Activated naive CD4-positive, alpha-beta T cell treated with anti-CD3 and anti-CD28 coated beads, Interleukin-2, amount 50 U/mL, for 24 hours (primary cell): ENCODE data around the gene DLST.
A peak's percentile ranks its signal among the peaks of the same experiment; 100 is the strongest.

Source experiments
- H3K27ac Mint-ChIP-seq: one replicate; pipeline ENCODE4 v1.8.0; 2021; ENCODE audit warnings: mild to moderate bottlenecking, mixed read lengths
- H3K27me3 Mint-ChIP-seq: one replicate; pipeline ENCODE4 v1.8.0; 2021; ENCODE audit warnings: mixed read lengths
- H3K36me3 Mint-ChIP-seq: one replicate; pipeline ENCODE4 v1.8.0; 2021; ENCODE audit warnings: mixed read lengths
- H3K4me1 Mint-ChIP-seq: one replicate; pipeline ENCODE4 v1.8.0; 2021; ENCODE audit warnings: mixed read lengths
- H3K4me3 Mint-ChIP-seq: one replicate; pipeline ENCODE4 v1.8.0; 2021; ENCODE audit warnings: mild to moderate bottlenecking, mixed read lengths
- H3K9me3 Mint-ChIP-seq: one replicate; pipeline ENCODE4 v1.8.0; 2021; ENCODE audit warnings: mixed read lengths

Gene DLST

GRCh38 chr14:74881431-74882102, at the start of gene DLST:
Gene DLST (plus strand): TSS chr14:74881916. CDS start chr14:74881954, 38 bp downstream.
- Mint-ChIP-seq H3K4me1 (peaks cover 68% of the 10 kb centered on the region), H3K27ac (peak within 1 kb of the TSS; percentile 99)

DNA sequence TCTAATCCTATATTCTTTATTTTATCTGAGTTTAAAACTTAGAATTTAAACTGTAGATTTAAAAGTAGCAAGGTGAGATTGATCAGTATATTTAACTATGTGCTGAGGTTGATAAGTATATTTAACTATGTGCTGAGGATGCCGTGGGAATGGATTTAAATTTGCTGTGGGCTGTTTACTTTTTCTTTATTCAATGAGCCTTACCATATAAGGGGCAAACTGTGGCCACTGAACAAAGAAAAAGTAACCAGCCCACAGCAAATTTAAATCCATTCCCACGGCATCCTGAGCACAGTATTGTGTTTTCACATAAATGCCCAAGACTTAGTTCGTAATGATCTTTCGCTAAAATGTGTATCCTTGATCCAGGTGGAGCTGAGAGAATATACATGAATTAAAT, 48.9 kb upstream of the DLST start:
- no peak overlapping the region for H3K4me3 Mint-ChIP-seq
- no peaks in the 10 kb centered on the region for H3K27me3 Mint-ChIP-seq
- H3K27ac Mint-ChIP-seq, result no peak overlapping the region
- no peaks in the 10 kb centered on the region for H3K9me3 Mint-ChIP-seq
- peaks cover 19% of the 10 kb centered on the region for H3K36me3 Mint-ChIP-seq
- H3K4me1 Mint-ChIP-seq, result peaks cover 39% of the 10 kb centered on the region

More at GRCh38 chr14:74881431-74882102, at the start of gene DLST:
- Mint-ChIP-seq H3K36me3 (peaks cover 11% of the 10 kb centered on the region), H3K9me3 (no peaks in the 10 kb centered on the region), H3K4me3 (peak within 1 kb of the TSS; percentile 100), H3K27me3 (no peaks in the 10 kb centered on the region)

GRCh38 chr14:74834692-74835392, 46.9 kb upstream of the DLST start:
- Mint-ChIP-seq H3K4me1 (peaks cover 55% of the 10 kb centered on the region), H3K4me3 (peak overlapping the region; percentile 6), H3K27me3 (no peaks in the 10 kb centered on the region), H3K36me3 (peaks cover 10% of the 10 kb centered on the region), H3K27ac (peak overlapping the region; percentile 86), H3K9me3 (no peaks in the 10 kb centered on the region)

DNA sequence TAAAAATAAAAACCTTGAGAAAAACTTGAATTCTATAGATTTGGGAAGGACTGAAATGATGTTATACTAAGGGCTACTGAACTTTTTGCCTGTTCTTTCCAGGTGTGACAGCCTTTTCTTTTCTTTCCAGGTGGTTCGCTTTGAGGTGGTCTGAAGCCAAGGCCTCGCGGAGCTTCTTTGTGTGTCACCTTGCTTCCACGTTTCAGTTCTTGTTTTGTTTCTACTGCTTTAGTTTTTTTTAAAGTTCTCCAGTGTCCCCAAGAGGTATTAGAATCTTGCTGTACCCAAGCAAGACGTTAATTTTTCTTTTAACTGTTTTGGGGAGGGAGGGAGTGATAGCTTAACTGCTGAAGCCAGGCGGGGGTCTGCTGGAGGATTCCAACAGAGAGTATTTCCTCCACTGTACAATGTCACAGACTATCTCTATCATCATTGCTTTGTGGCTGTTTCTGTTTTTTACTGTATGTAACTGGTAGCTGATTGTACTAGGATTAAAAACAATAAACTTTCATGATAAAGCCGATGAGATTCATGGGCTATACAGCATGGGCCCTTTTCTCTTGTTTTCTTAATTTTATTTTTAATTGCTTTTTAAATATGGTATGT, 46.0 kb upstream of the DLST start:
- Mint-ChIP-seq H3K4me3 (peak overlapping the region; percentile 46), H3K27ac (peak overlapping the region; percentile 82), H3K4me1 (peaks cover 64% of the 10 kb centered on the region), H3K9me3 (no peaks in the 10 kb centered on the region), H3K36me3 (peaks cover 5% of the 10 kb centered on the region), H3K27me3 (no peaks in the 10 kb centered on the region)

- Mint-ChIP-seq H3K27ac (peak overlapping the region; percentile 91), H3K4me3 (peak overlapping the region; percentile 47), H3K4me1 (peaks cover 71% of the 10 kb centered on the region), H3K36me3 (peaks cover 9% of the 10 kb centered on the region), H3K27me3 (no peaks in the 10 kb centered on the region), H3K9me3 (no peaks in the 10 kb centered on the region)
These were observed 45.3 kb upstream of the DLST start for GRCh38 chr14:74836251-74836960.

DNA sequence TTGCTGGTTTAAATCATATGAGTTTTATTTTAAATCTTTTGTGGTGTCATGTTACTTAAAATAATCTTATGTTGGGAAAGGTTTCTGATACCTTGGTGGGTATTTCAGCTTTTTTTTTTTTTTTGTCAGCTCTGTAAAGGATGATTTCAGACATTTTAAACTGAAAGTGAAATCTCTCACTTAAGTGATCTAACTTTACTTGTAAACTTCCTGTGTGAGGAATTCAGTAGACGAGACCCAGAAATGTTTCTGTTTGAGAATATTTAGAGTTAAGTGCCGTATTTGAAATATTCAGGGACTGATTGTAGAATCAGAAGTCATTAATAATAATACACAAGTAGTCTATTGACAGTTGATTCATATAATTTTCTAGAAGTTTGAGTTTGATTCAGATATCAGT, 43.5 kb upstream of the DLST start:
- peaks cover 85% of the 10 kb centered on the region for H3K4me1 Mint-ChIP-seq
- no peaks in the 10 kb centered on the region for H3K9me3 Mint-ChIP-seq
- peak overlapping the region; percentile 82 for H3K4me3 Mint-ChIP-seq
- H3K36me3 Mint-ChIP-seq, result peaks cover 9% of the 10 kb centered on the region
- H3K27me3 Mint-ChIP-seq, result no peaks in the 10 kb centered on the region
- H3K27ac Mint-ChIP-seq, result peak overlapping the region; percentile 92

DNA sequence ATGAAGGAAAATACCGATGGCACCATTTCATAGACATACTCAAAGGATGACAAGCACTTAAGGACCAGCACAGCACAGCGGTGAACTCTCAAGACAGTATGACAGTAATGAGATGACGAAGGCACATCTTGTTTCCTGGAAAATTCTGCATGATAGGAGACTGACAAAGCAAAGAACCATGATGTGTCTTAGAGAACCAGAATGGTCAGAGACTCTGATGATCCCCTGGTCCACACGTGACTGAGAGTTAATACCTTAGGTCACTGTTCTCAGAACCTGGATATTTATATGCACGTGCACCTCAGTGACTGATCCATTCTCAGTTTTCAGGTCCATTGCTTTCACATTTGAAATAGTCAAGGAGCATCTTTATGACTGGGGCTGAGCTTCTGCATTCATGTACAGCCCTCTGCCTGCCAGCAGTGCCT, 41.1 kb upstream of the DLST start:
- no peaks in the 10 kb centered on the region for H3K9me3 Mint-ChIP-seq
- H3K4me1 Mint-ChIP-seq, result peaks cover 77% of the 10 kb centered on the region
- no peaks in the 10 kb centered on the region for H3K27me3 Mint-ChIP-seq
- H3K36me3 Mint-ChIP-seq, result peaks cover 8% of the 10 kb centered on the region
- H3K27ac Mint-ChIP-seq, result peak overlapping the region; percentile 94
- peak overlapping the region; percentile 60 for H3K4me3 Mint-ChIP-seq

- Mint-ChIP-seq H3K4me1 (peaks cover 74% of the 10 kb centered on the region), H3K27me3 (no peaks in the 10 kb centered on the region), H3K4me3 (peak overlapping the region; percentile 60), H3K36me3 (peaks cover 6% of the 10 kb centered on the region), H3K9me3 (no peaks in the 10 kb centered on the region), H3K27ac (peak overlapping the region; percentile 94)
These were observed 40.2 kb upstream of the DLST start for GRCh38 chr14:74841230-74842207.

DNA sequence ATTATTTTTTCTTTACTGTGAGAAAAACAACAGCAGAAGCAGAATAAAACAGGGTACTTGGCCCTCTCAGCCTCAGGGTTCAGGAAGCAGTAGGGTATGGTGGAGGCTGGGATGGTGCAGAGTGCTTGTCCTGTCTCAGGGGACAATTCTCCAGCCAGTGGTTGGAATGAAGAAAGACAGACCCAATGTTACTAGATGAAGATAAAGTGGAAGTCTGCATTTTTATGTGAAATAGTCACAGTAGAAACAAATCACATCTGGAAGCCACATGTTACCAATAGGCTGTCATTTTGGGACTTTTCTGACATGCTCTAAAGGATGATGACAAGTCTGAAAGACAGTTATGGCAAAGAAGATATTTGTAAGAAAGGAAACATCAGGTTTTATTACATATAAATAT, 38.1 kb upstream of the DLST start:
- peaks cover 8% of the 10 kb centered on the region for H3K36me3 Mint-ChIP-seq
- peaks cover 57% of the 10 kb centered on the region for H3K4me1 Mint-ChIP-seq
- H3K4me3 Mint-ChIP-seq, result no peak overlapping the region
- no peaks in the 10 kb centered on the region for H3K27me3 Mint-ChIP-seq
- peak overlapping the region; percentile 62 for H3K27ac Mint-ChIP-seq
- H3K9me3 Mint-ChIP-seq, result no peaks in the 10 kb centered on the region

- Mint-ChIP-seq H3K36me3 (peaks cover 5% of the 10 kb centered on the region), H3K4me3 (no peak overlapping the region), H3K4me1 (peaks cover 45% of the 10 kb centered on the region), H3K27me3 (no peaks in the 10 kb centered on the region), H3K27ac (no peak overlapping the region), H3K9me3 (no peaks in the 10 kb centered on the region)
These were observed 35.5 kb upstream of the DLST start for GRCh38 chr14:74846168-74846567.

DNA sequence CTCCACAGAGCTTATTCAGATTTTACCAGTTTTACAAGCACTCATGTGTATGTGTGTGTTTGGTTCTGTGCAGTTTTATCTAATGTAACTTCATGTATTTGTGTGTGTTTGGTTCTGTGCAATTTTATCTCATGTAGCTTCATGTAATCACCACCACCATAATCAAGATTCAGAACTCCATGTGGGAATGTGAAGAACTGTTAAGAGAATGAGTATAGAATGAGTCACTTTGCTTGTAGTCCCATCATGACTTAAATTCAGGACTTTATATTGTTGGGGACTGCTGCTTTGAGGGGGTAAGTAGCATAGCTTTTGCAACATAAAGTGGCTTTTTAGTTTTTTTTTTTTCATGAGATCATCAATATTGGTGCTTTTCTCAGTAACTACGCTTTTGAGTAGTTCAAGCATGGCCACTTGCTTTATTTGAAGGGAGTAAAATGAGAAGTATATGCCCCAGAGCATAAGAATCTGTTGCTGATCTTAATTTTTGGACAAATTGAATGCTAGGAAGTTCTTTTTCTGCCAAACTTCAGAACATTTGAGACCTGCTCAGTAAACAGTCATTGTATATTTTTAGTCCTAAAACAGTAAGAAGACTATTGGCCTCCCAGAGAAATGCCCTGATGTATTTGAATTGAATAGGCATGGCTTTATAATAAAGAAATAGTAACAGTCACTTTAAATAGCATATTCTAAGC, 34.6 kb upstream of the DLST start:
- Mint-ChIP-seq H3K9me3 (no peaks in the 10 kb centered on the region), H3K4me1 (peaks cover 36% of the 10 kb centered on the region), H3K4me3 (no peak overlapping the region), H3K27me3 (no peaks in the 10 kb centered on the region), H3K27ac (peak overlapping the region; percentile 11), H3K36me3 (peaks cover 3% of the 10 kb centered on the region)

DNA sequence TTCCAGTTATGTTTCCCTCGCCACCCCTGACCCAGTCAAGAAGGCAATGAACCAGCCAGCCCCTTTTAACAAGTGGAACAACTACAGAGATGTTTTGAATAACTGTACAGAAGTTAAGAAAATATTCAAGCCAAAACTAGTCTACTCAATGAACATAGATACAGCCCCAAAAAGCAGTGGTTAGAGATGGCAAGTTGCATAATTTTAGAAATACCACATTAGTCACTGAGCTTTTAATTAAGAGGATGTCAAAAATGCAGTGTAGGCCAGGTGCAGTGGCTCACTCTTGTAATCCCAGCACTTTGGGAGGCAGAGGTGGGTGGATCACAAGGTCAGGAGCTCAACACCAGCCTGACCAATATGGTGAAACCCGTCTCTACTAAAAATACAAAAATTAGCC, 32.9 kb upstream of the DLST start:
- Mint-ChIP-seq H3K4me3 (no peak overlapping the region), H3K36me3 (peaks cover 3% of the 10 kb centered on the region), H3K4me1 (peaks cover 39% of the 10 kb centered on the region), H3K27ac (no peak overlapping the region), H3K27me3 (no peaks in the 10 kb centered on the region), H3K9me3 (no peaks in the 10 kb centered on the region)

- no peaks in the 10 kb centered on the region for H3K9me3 Mint-ChIP-seq
- no peaks in the 10 kb centered on the region for H3K36me3 Mint-ChIP-seq
- no peak overlapping the region for H3K4me3 Mint-ChIP-seq
- no peaks in the 10 kb centered on the region for H3K27me3 Mint-ChIP-seq
- H3K27ac Mint-ChIP-seq, result peak overlapping the region; percentile 33
- peaks cover 40% of the 10 kb centered on the region for H3K4me1 Mint-ChIP-seq
These were observed 28.7 kb upstream of the DLST start for GRCh38 chr14:74852922-74853530.

DNA sequence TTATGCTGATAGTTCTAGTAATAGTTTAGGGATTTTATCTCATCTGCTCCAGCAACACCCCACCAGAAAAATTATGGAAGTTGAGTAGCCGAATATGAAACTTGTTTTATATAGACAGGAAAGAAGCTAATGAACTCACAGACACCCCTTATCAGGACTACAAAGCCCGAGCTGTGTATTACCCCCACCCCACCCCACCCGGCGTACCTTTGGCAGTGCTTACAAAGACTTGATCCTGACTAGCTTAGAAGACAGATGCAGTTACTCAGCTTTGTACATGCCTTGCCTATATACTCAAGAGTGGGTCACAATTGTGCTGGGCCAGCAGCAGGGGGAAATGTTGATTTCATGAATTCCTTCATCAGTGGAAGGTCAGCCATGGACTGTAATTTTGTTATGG, 28.1 kb upstream of the DLST start:
- Mint-ChIP-seq H3K4me3 (no peak overlapping the region), H3K36me3 (no peaks in the 10 kb centered on the region), H3K27ac (no peak overlapping the region), H3K9me3 (no peaks in the 10 kb centered on the region), H3K4me1 (peaks cover 40% of the 10 kb centered on the region), H3K27me3 (no peaks in the 10 kb centered on the region)
